HepG2 (cell line): ENCODE measurements around the gene UBE2QL1. TPM values are rescaled to one million over a fixed set of nuclear protein-coding genes. Genes with fewer than 3 reads are reported as not detected.

Experiments
- BRF2 ChIP-seq: sonication (generic); formaldehyde crosslinking; IDR thresholded peaks from 2 replicates; pipeline ENCODE4 v1.8.1; 2022; ENCODE audit warnings: mild to moderate bottlenecking, missing genetic modification reagents
- CREBL2 ChIP-seq: sonication (generic); formaldehyde crosslinking; IDR thresholded peaks from 2 replicates; pipeline ENCODE4 v1.8.1; 2023; ENCODE audit warnings: missing genetic modification reagents, mild to moderate bottlenecking, borderline replicate concordance
- EEA1 ChIP-seq: sonication (generic); formaldehyde crosslinking; IDR thresholded peaks from 2 replicates; pipeline ENCODE4 v1.5.1; 2020; ENCODE audit warnings: mild to moderate bottlenecking, missing genetic modification reagents, borderline replicate concordance
- GABPA ChIP-seq, 2 experiments: IDR thresholded peaks; 2 replicates each; pipeline ENCODE4 v1.6.1; 2011 to 2016; ENCODE audit warnings: low read depth in 2 of 2, low read length in 1 of 2, missing biosample characterization in 1 of 2, missing genetic modification characterization in 1 of 2
- MEIS1 ChIP-seq: sonication (generic); formaldehyde crosslinking; IDR thresholded peaks from 2 replicates; pipeline ENCODE4 v1.9.0; 2021; ENCODE audit warnings: mild to moderate bottlenecking, missing genetic modification reagents, moderate library complexity, borderline replicate concordance
- PBX3 ChIP-seq: sonication (generic); formaldehyde crosslinking; IDR thresholded peaks from 2 replicates; pipeline ENCODE4 v1.8.1; 2023; ENCODE audit warnings: missing genetic modification reagents, inconsistent platforms, borderline replicate concordance
- RFXAP ChIP-seq: sonication (generic); formaldehyde crosslinking; IDR thresholded peaks from 2 replicates; pipeline ENCODE4 v1.4.0; 2020; ENCODE audit warnings: missing genetic modification reagents, borderline replicate concordance
- SUZ12 ChIP-seq: fragments of 150-350 bp; IDR thresholded peaks from 2 replicates; pipeline ENCODE4 v1.6.1; 2014; ENCODE audit warnings: low read depth, low read length
- THRA ChIP-seq: sonication (generic); formaldehyde crosslinking; IDR thresholded peaks from 2 replicates; pipeline ENCODE4 v1.4.0; 2020; ENCODE audit warnings: missing genetic modification reagents, borderline replicate concordance
- ZBTB39 ChIP-seq: sonication (generic); formaldehyde crosslinking; IDR thresholded peaks from 2 replicates; pipeline ENCODE4 v1.5.0; 2020; ENCODE audit warnings: missing genetic modification reagents
- ZNF180 ChIP-seq: sonication (generic); formaldehyde crosslinking; IDR thresholded peaks from 2 replicates; pipeline ENCODE4 v1.4.0; 2020; ENCODE audit warnings: low read depth, missing genetic modification reagents, borderline replicate concordance
- ZNF234 ChIP-seq: sonication (generic); formaldehyde crosslinking; conservative IDR thresholded peaks from 2 replicates; pipeline ENCODE4 v1.5.1; 2020; ENCODE audit warnings: mild to moderate bottlenecking, missing genetic modification reagents
- ZNF574 ChIP-seq: sonication (generic); formaldehyde crosslinking; IDR thresholded peaks from 2 replicates; pipeline ENCODE4 v1.4.0; 2020; ENCODE audit warnings: missing genetic modification reagents
- ZNF598 ChIP-seq: sonication (generic); formaldehyde crosslinking; IDR thresholded peaks from 2 replicates; pipeline ENCODE4 v1.5.1; 2020; ENCODE audit warnings: mild to moderate bottlenecking, missing genetic modification reagents, borderline replicate concordance
- ZNF615 ChIP-seq: sonication (generic); formaldehyde crosslinking; IDR thresholded peaks from 2 replicates; pipeline ENCODE4 v1.5.0; 2020; ENCODE audit warnings: mild to moderate bottlenecking, missing genetic modification reagents, borderline replicate concordance
- ZNF839 ChIP-seq: sonication (generic); formaldehyde crosslinking; IDR thresholded peaks from 2 replicates; pipeline ENCODE4 v1.4.0; 2020; ENCODE audit warnings: missing genetic modification reagents, mild to moderate bottlenecking, borderline replicate concordance
- polyA plus RNA-seq, 8 experiments: library from polyadenylated mRNA; depleted of rRNA in 3 of 8; stranded (reverse) in 7 of 8; unstranded in 1 of 8; fragments of >200 nt; fragmentation: Illumina TruSeq in 4 of 8; extraction: Trizol in 4 of 8; gene quantifications; 2 replicates each; pipeline versions ENCODE4 v1.2.1 to v1.2.3, GENCODE V29; 2011 to 2016; ENCODE audit warnings: low read depth in 4 of 8, missing spikeins in 1 of 8, mixed read lengths in 1 of 8; ENCODE audit not compliant: insufficient read depth in 1 of 8
- total RNA-seq, 5 experiments: library from RNA; depleted of rRNA; stranded (reverse); fragments of >200 nt; fragmentation: Illumina TruSeq; extraction: Trizol; gene quantifications; 2 replicates each; pipeline ENCODE4 v1.2.3, GENCODE V29; 2016; ENCODE audit warnings: low read depth in 1 of 5

Gene UBE2QL1
- total and polyA plus RNA-seq, 2 of the 13 experiments (the other 11 are each of a cell fraction or from before 2014, with no cell fraction given) = not detected

- TF ChIP-seq ZNF574 = no peak
- peak; percentile 33; the same call in 1 of the 2 replicates for TF ChIP-seq THRA (CRISPR knock-in tag)
- TF ChIP-seq SUZ12 = no peak
- no peak for TF ChIP-seq RFXAP (CRISPR knock-in tag)
- no peak for TF ChIP-seq ZNF598 (CRISPR knock-in tag)
- no peak for TF ChIP-seq GABPA (IDR thresholded peaks at IDR 0.05; ENCODE audit: low read depth, low read length)
- no peak for TF ChIP-seq GABPA (CRISPR knock-in tag; IDR thresholded peaks at IDR 0.05; ENCODE audit: low read depth)
- TF ChIP-seq CREBL2 (CRISPR knock-in tag) = no peak
- no peak for TF ChIP-seq EEA1 (CRISPR knock-in tag)
- TF ChIP-seq ZNF615 (CRISPR knock-in tag) = no peak
- no peak for TF ChIP-seq ZNF839
- TF ChIP-seq ZNF180 (CRISPR knock-in tag) = no peak
- no peak for TF ChIP-seq ZNF234 (CRISPR knock-in tag)
- peak; percentile 78; the same call in 1 of the 2 replicates for TF ChIP-seq ZBTB39 (CRISPR knock-in tag)
- TF ChIP-seq PBX3 = no peak
- TF ChIP-seq BRF2 (CRISPR knock-in tag) = no peak
- TF ChIP-seq MEIS1 = no peak
These were observed 47.0 kb downstream of the UBE2QL1 start (continued) for GRCh38 chr5:6495433-6496206.
